ENCODE data around the gene TRAPPC2. TPM values are rescaled to one million over a fixed set of nuclear protein-coding genes. Genes with fewer than 3 reads are reported as not detected.
"Not testable (repeated sequence)": the region's sequence is repeated elsewhere in the genome, so short reads cannot be mapped to it uniquely, and the experiment has no call there.

TRAPPC2 gene
- total RNA-seq, 1 donor from 2014 or later, result 17.9 TPM

GRCh38 chrX:13742397-13743176, 8.2 kb upstream of the TRAPPC2 start:
- no peak for DNase-seq

GRCh38 chrX:13741695-13742094, 7.3 kb upstream of the TRAPPC2 start:
- DNase-seq, result no peak

- DNase-seq, result no peak
These were observed 914 bp downstream of the TRAPPC2 start for GRCh38 chrX:13733506-13733905.

- DNase-seq, result no peak
These were observed 2.0 kb downstream of the TRAPPC2 start for GRCh38 chrX:13732246-13733067.

GRCh38 chrX:13730523-13730922, 3.9 kb downstream of the TRAPPC2 start:
- DNase-seq, result not testable (repeated sequence)

GRCh38 chrX:13726583-13726982, 7.8 kb downstream of the TRAPPC2 start:
- DNase-seq, result not testable (repeated sequence)

- not testable (repeated sequence) for DNase-seq
These were observed 9.5 kb downstream of the TRAPPC2 start for GRCh38 chrX:13724878-13725277.

GRCh38 chrX:13721819-13722519, 12.5 kb downstream of the TRAPPC2 start:
- no peak for DNase-seq

- DNase-seq, result no peak
These were observed 13.0 kb downstream of the TRAPPC2 start for GRCh38 chrX:13721371-13721770.

GRCh38 chrX:13719192-13719856, 15.1 kb downstream of the TRAPPC2 start:
- no peak for DNase-seq

GRCh38 chrX:13717700-13718472, 16.5 kb downstream of the TRAPPC2 start:
- no peak for DNase-seq

- no peak for DNase-seq
These were observed 17.5 kb downstream of the TRAPPC2 start for GRCh38 chrX:13716905-13717304.

GRCh38 chrX:13716455-13716854, 18.0 kb downstream of the TRAPPC2 start:
- DNase-seq, result no peak

- no peak for DNase-seq
These were observed 23.3 kb downstream of the TRAPPC2 start for GRCh38 chrX:13711141-13711540.

- DNase-seq, result no peak
These were observed 30.8 kb downstream of the TRAPPC2 start for GRCh38 chrX:13703589-13703988.

GRCh38 chrX:13703135-13703534, 31.3 kb downstream of the TRAPPC2 start:
- DNase-seq, result no peak

GRCh38 chrX:13702111-13702789, 32.2 kb downstream of the TRAPPC2 start:
- no peak for DNase-seq

- DNase-seq, result no peak
These were observed 34.0 kb downstream of the TRAPPC2 start for GRCh38 chrX:13700380-13700779.

GRCh38 chrX:13699183-13699826, 35.1 kb downstream of the TRAPPC2 start:
- peak; percentile 39 for DNase-seq

GRCh38 chrX:13698432-13698831, 36.0 kb downstream of the TRAPPC2 start:
- DNase-seq, result no peak

- DNase-seq, result no peak
These were observed 36.4 kb downstream of the TRAPPC2 start for GRCh38 chrX:13697976-13698375.

Measured in dermis blood vessel endothelial cell (primary cell).